ENCODE results near the gene IL20.

The IL20 gene

DNA sequence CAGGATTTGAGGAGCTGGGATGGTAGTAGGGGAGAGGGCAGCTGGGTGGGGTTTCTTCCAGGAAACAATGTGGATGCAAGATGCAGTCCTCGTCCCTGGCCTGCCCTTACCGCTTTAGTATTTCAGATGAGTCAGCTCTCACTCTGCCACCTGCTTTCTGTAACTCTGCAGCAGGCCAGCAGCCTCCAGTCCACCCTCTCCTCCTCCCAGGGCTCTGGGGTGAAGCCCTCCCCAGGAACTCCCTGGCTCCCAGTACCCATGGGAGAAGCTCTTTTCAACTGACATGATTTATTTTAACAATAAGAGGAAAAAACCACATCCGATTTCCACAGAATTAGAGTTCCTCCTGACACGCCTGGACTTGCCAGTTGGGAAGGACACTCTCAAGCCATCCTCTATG is 39.0 kb upstream of the IL20 start (continued):
- TF ChIP-seq, protein P1, sequence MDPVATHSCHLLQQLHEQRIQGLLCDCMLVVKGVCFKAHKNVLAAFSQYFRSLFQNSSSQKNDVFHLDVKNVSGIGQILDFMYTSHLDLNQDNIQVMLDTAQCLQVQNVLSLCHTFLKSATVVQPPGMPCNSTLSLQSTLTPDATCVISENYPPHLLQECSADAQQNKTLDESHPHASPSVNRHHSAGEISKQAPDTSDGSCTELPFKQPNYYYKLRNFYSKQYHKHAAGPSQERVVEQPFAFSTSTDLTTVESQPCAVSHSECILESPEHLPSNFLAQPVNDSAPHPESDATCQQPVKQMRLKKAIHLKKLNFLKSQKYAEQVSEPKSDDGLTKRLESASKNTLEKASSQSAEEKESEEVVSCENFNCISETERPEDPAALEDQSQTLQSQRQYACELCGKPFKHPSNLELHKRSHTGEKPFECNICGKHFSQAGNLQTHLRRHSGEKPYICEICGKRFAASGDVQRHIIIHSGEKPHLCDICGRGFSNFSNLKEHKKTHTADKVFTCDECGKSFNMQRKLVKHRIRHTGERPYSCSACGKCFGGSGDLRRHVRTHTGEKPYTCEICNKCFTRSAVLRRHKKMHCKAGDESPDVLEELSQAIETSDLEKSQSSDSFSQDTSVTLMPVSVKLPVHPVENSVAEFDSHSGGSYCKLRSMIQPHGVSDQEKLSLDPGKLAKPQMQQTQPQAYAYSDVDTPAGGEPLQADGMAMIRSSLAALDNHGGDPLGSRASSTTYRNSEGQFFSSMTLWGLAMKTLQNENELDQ (tag by site-specific recombination; IDR thresholded peaks at IDR 0.05; ENCODE audit: low read depth): no peak
- TF ChIP-seq ZNF341 (tag by site-specific recombination; IDR thresholded peaks at IDR 0.05; ENCODE audit: low read depth): no peak
- no peak for TF ChIP-seq ZNF394 (tag by site-specific recombination; IDR thresholded peaks at IDR 0.05; ENCODE audit: borderline replicate concordance)
- no peak for TF ChIP-seq ZNF175 (tag by site-specific recombination; IDR thresholded peaks at IDR 0.05)
- TF ChIP-seq INSM2 (tag by site-specific recombination; IDR thresholded peaks at IDR 0.05): no peak
- TF ChIP-seq ZNF362 (tag by site-specific recombination; IDR thresholded peaks at IDR 0.05): no peak
- no peak for TF ChIP-seq ZNF596 (tag by site-specific recombination; IDR thresholded peaks at IDR 0.05)

DNA sequence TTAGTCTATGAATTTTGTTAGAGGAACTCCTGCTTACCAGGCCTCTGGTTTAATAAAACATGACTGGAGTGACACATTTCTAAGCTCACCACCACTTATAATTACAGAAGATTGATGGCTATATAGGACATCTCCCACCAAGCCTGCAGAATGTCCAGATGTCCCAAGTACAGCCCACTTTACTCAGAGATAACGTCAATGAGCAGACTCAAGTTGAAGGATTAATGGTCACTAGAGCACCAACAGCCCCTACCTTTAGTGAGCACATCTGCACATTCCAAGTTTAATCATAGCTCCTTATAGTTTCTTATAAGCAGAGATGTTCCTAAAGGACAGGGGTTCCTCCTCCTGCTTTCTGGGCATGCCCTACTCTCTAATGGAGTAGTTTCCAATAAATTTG is 37.4 kb upstream of the IL20 start:
- no peaks in the 10 kb centered on the region for H3K36me3 ChIP-seq (ENCODE audit: control insufficient read depth in 2 of 2, insufficient read depth in 1 of 2, low read length in 2 of 2)
- H3K9me3 ChIP-seq (ENCODE audit: control insufficient read depth, insufficient read depth, low read depth, low read length): no peaks in the 10 kb centered on the region
- H3K27ac ChIP-seq (ENCODE audit: extremely low read depth, low read depth, low read length): no peak overlapping the region
- no peak for TF ChIP-seq ZNF138 (tag by site-specific recombination; IDR thresholded peaks at IDR 0.05; ENCODE audit: borderline replicate concordance)
- TF ChIP-seq AEBP2 (tag by site-specific recombination; IDR thresholded peaks at IDR 0.05; ENCODE audit: borderline replicate concordance): no peak
- no peak for TF ChIP-seq ZNF311 (tag by site-specific recombination; IDR thresholded peaks at IDR 0.05; ENCODE audit: borderline replicate concordance)
- TF ChIP-seq EGR2 (tag by site-specific recombination; IDR thresholded peaks at IDR 0.05; ENCODE audit: low read depth): no peak
- TF ChIP-seq ZNF488 (tag by site-specific recombination; IDR thresholded peaks at IDR 0.05): no peak
- no peak for TF ChIP-seq ZNF175 (tag by site-specific recombination; IDR thresholded peaks at IDR 0.05)
- TF ChIP-seq GLI2 (tag by site-specific recombination; IDR thresholded peaks at IDR 0.05; ENCODE audit: borderline replicate concordance, low read depth): no peak
- no peak for TF ChIP-seq ZNF843 (tag by site-specific recombination; IDR thresholded peaks at IDR 0.05)
- no peak for TF ChIP-seq ZNF560 (tag by site-specific recombination; IDR thresholded peaks at IDR 0.05; ENCODE audit: borderline replicate concordance)
- TF ChIP-seq ZNF707 (tag by site-specific recombination; IDR thresholded peaks at IDR 0.05): no peak
- TF ChIP-seq ZBTB17 (tag by site-specific recombination; IDR thresholded peaks at IDR 0.05): no peak
- no peak for TF ChIP-seq ZBTB11 (tag by site-specific recombination; conservative IDR thresholded peaks at IDR 0.05; ENCODE audit: low read depth)
- TF ChIP-seq, protein P2, sequence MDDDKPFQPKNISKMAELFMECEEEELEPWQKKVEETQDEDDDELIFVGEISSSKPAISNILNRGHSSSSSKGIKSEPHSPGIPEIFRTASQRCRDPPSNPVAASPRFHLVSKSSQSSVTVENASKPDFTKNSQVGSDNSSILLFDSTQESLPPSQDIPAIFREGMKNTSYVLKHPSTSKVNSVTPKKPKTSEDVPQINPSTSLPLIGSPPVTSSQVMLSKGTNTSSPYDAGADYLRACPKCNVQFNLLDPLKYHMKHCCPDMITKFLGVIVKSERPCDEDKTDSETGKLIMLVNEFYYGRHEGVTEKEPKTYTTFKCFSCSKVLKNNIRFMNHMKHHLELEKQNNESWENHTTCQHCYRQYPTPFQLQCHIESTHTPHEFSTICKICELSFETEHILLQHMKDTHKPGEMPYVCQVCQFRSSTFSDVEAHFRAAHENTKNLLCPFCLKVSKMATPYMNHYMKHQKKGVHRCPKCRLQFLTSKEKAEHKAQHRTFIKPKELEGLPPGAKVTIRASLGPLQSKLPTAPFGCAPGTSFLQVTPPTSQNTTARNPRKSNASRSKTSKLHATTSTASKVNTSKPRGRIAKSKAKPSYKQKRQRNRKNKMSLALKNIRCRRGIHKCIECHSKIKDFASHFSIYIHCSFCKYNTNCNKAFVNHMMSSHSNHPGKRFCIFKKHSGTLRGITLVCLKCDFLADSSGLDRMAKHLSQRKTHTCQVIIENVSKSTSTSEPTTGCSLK (tag by site-specific recombination; IDR thresholded peaks at IDR 0.05): no peak
- POLR2A ChIA-PET: interaction anchor here (0.9 kb wide), 1 partner anchor 11 kb away, joined by 7 read pairs; no protein-coding TSS in a partner anchor
- H3K4me3 ChIP-seq (ENCODE audit: low read depth, low read length): no peak overlapping the region
- CTCF ChIA-PET: interaction anchor here (0.8 to 1.7 kb wide), 4 partner anchors 29 to 672 kb away, joined by 3 to 5 read pairs (median 4); no protein-coding TSS in a partner anchor
- H3K4me1 ChIP-seq (ENCODE audit: control insufficient read depth, insufficient read depth, low read length): no peaks in the 10 kb centered on the region

All from HEK293 (cell line).